Left lung (tissue), 10 donors: ENCODE measurements around the gene LARGE1. TPM values are rescaled to one million over a fixed set of nuclear protein-coding genes. Genes with fewer than 3 reads are reported as not detected.

Experiments used
- ATAC-seq: fragments of 200-7000 bp; cut with Tn5 transposase; one replicate; pipeline ENCODE4 v1.9.1; 2020; ENCODE audit warnings: moderate library complexity
- DNase-seq, 4 donors: peaks; one replicate each; pipeline ENCODE4 v3.0.0-alpha.2; 2013 to 2020
- H3K27ac ChIP-seq, 2 donors: fragments of 200-600 bp; sonication (generic) in 1 of 2; one replicate each; pipeline versions ENCODE4 v1.5.0 to v1.8.0; 2020 to 2021
- H3K27me3 ChIP-seq, 2 donors: fragments of 200-600 bp; sonication (generic) in 1 of 2; one replicate each; pipeline versions ENCODE4 v1.5.0 to v1.8.0; 2020 to 2021
- H3K36me3 ChIP-seq, 2 donors: fragments of 200-600 bp; sonication (generic) in 1 of 2; one replicate each; pipeline versions ENCODE4 v1.5.0 to v1.8.0; 2020 to 2021
- H3K4me1 ChIP-seq, 2 donors: fragments of 200-600 bp; one replicate each; pipeline ENCODE4 v1.8.0; 2021
- H3K4me3 ChIP-seq, 2 donors: fragments of 200-600 bp; sonication (generic) in 1 of 2; one replicate each; pipeline versions ENCODE4 v1.5.0 to v1.8.0; 2020 to 2021; ENCODE audit warnings: mild to moderate bottlenecking in 1 of 2
- H3K9me3 ChIP-seq, 2 donors: fragments of 200-600 bp; sonication (generic) in 1 of 2; one replicate each; pipeline versions ENCODE4 v1.5.0 to v1.8.0; 2020 to 2021
- CTCF ChIP-seq, 2 donors: fragments of 200-600 bp; sonication (generic) in 1 of 2; IDR thresholded peaks; one replicate each; pipeline versions ENCODE4 v1.5.0 to v1.8.0; 2021; ENCODE audit warnings: antibody characterized with exemption in 2 of 2
- intact Hi-C, 2 donors: fragments of 100-400 bp; cut with DNase I; formaldehyde crosslinking; loops; one replicate each; pipeline versions ENCODE4 v1.11.2 to v1.14.2; 2022
- polyA plus RNA-seq, 6 donors: library from polyadenylated mRNA; unstranded; fragments of 120-200 nt; gene quantifications; one replicate each; pipeline ENCODE4 v1.2.1, GENCODE V29; 2013; ENCODE audit not compliant: insufficient read length in 6 of 6
- total RNA-seq, 2 donors: library from RNA; stranded (reverse); fragmentation: NEBNext Ultra II Directional; extraction: Animal tissue kit (Norgen Biotek cat#: 25700); gene quantifications; one replicate each; pipeline ENCODE4 v1.2.1, GENCODE V29; 2021
- donor health status: DM: no; HTN: yes; CAD: no.
- donor health status: DM: no; HTN: no; CAD: no.

The LARGE1 gene
- total and polyA plus RNA-seq, 8 donors: 22.4 to 36.1 (median 33.2) TPM

GRCh38 chr22:33575771-33576170 is 344.5 kb downstream of the LARGE1 start:
- intact Hi-C loops: loop anchor here in 1 of 2 donors (5.0 kb wide), 1 partner anchor 273 kb away; no protein-coding TSS in a partner anchor

GRCh38 chr22:33575041-33575440 is 345.2 kb downstream of the LARGE1 start:
- peaks cover 0 to 7% of the 10 kb centered on the region in 2 donors for H3K4me1 ChIP-seq
- H3K4me3 ChIP-seq: no peak overlapping the region
- H3K36me3 ChIP-seq: no peaks in the 10 kb centered on the region
- intact Hi-C loops: loop anchor here in 1 of 2 donors (5.0 kb wide), 1 partner anchor 273 kb away; no protein-coding TSS in a partner anchor
- ATAC-seq (no peak), DNase-seq (no peak)
- H3K27ac ChIP-seq: no peak overlapping the region
- TF ChIP-seq CTCF (IDR thresholded peaks at IDR 0.05): no peak
- no peaks in the 10 kb centered on the region for H3K9me3 ChIP-seq
- H3K27me3 ChIP-seq: no peaks in the 10 kb centered on the region

More at GRCh38 chr22:33575771-33576170, 344.5 kb downstream of the LARGE1 start:
- ATAC-seq (no peak), DNase-seq (no peak)
- Histone ChIP-seq H3K27me3 (no peaks in the 10 kb centered on the region), H3K27ac (no peak overlapping the region), H3K9me3 (no peaks in the 10 kb centered on the region), H3K36me3 (no peaks in the 10 kb centered on the region), H3K4me3 (no peak overlapping the region), H3K4me1 (peaks cover 0 to 7% of the 10 kb centered on the region in 2 donors)
- TF ChIP-seq CTCF (IDR thresholded peaks at IDR 0.05): no peak

GRCh38 chr22:33573479-33573878 is 346.8 kb downstream of the LARGE1 start:
- Histone ChIP-seq H3K27ac (no peak overlapping the region), H3K9me3 (no peaks in the 10 kb centered on the region), H3K4me3 (no peak overlapping the region), H3K36me3 (no peaks in the 10 kb centered on the region), H3K27me3 (no peaks in the 10 kb centered on the region), H3K4me1 (no peaks in the 10 kb centered on the region)
- TF ChIP-seq CTCF (IDR thresholded peaks at IDR 0.05): no peak
- DNase-seq (no peak), ATAC-seq (no peak)
- intact Hi-C loops: no loop called here

- Histone ChIP-seq H3K27ac (no peak overlapping the region), H3K9me3 (no peaks in the 10 kb centered on the region), H3K4me3 (no peak overlapping the region), H3K27me3 (no peaks in the 10 kb centered on the region), H3K36me3 (no peaks in the 10 kb centered on the region), H3K4me1 (no peaks in the 10 kb centered on the region)
- DNase-seq (no peak), ATAC-seq (no peak)
- TF ChIP-seq CTCF (IDR thresholded peaks at IDR 0.05): no peak
- intact Hi-C loops: no loop called here
Measured at GRCh38 chr22:33572086-33572485, 348.2 kb downstream of the LARGE1 start.

GRCh38 chr22:33570110-33570509 is 350.2 kb downstream of the LARGE1 start:
- Histone ChIP-seq H3K4me1 (no peaks in the 10 kb centered on the region), H3K4me3 (no peak overlapping the region), H3K27me3 (no peaks in the 10 kb centered on the region), H3K27ac (no peak overlapping the region), H3K9me3 (no peaks in the 10 kb centered on the region), H3K36me3 (no peaks in the 10 kb centered on the region)
- intact Hi-C loops: no loop called here
- no peak for DNase-seq
- no peak for TF ChIP-seq CTCF (IDR thresholded peaks at IDR 0.05)
- no peak for ATAC-seq
